ENCODE measurements around the gene EMC1. TPM values are rescaled to one million over a fixed set of nuclear protein-coding genes. Genes with fewer than 3 reads are reported as not detected.

Gene EMC1
- total and polyA plus RNA-seq, 2 donors (not counting 1 experiment from before 2014, with no cell fraction given): 25.8 to 45.5 TPM

- peaks cover 5 to 83% of the 10 kb centered on the region in 2 experiments for H3K36me3 ChIP-seq (replicated peaks in 1 of 2; ENCODE audit: control extremely low read depth in 1 of 2, control insufficient read depth in 1 of 2, extremely low read depth in 1 of 2, insufficient read depth in 2 of 2, low read length in 1 of 2)
- no peaks in the 10 kb centered on the region for H4K20me1 ChIP-seq (ENCODE audit: control insufficient read depth, insufficient read depth, low read length, poor library complexity, severe bottlenecking)
- no peak for DNase-seq
- ChIA-PET CTCF (no interaction called here), POLR2A (no interaction called here)
- H3K27ac Mint-ChIP-seq: no peak overlapping the region
- H3K4me1 ChIP-seq (ENCODE audit: control insufficient read depth in 2 of 2, insufficient read depth in 2 of 2, low read length in 2 of 2): no peaks in the 10 kb centered on the region
- H3K27ac ChIP-seq (ENCODE audit: low read length in 2 of 2): no peak overlapping the region
- no peaks in the 10 kb centered on the region for H3K4me1 Mint-ChIP-seq
- no peak for ATAC-seq (ENCODE audit: low read depth)
- no peaks in the 10 kb centered on the region for H3K27me3 ChIP-seq (replicated peaks in 1 of 4; ENCODE audit: control extremely low read depth in 1 of 4, control insufficient read depth in 3 of 4, insufficient read depth in 4 of 4, low read length in 3 of 4)
- no peaks in the 10 kb centered on the region for H3K9me3 Mint-ChIP-seq (ENCODE audit: insufficient read depth)
- H2AFZ ChIP-seq (ENCODE audit: insufficient read depth, low read depth, low read length, poor library complexity, severe bottlenecking): no peak overlapping the region
- no peak overlapping the region for H3K4me3 Mint-ChIP-seq
- TF ChIP-seq EZH2 (IDR thresholded peaks at IDR 0.05; ENCODE audit: borderline replicate concordance, insufficient read depth, low read depth, low read length, poor library complexity, severe bottlenecking): no peak
- no peak for TF ChIP-seq CTCF (IDR thresholded peaks at IDR 0.05)
- 100% methylated on average over 1 of the region's 6 CpGs for WGBS (ENCODE audit: insufficient coverage)
- H3K27me3 Mint-ChIP-seq: no peaks in the 10 kb centered on the region
- peaks cover 22% of the 10 kb centered on the region for H3K79me2 ChIP-seq (ENCODE audit: control insufficient read depth, insufficient read depth, low read length)
- no peak overlapping the region for H3K9ac ChIP-seq (ENCODE audit: low read length)
- intact Hi-C loops (cut with micrococcal nuclease): no loop called here
- no peak overlapping the region for H3K4me2 ChIP-seq (replicated peaks; ENCODE audit: low read depth, low read length, poor library complexity, severe bottlenecking)
- H3K4me3 ChIP-seq (ENCODE audit: control extremely low read depth in 1 of 5, extremely low read depth in 1 of 5, insufficient read depth in 1 of 5, low read depth in 2 of 5, low read length in 4 of 5): no peak overlapping the region
- no peaks in the 10 kb centered on the region for H3K9me3 ChIP-seq (ENCODE audit: control extremely low read depth in 1 of 3, control insufficient read depth in 2 of 3, insufficient read depth in 1 of 3, low read length in 2 of 3)
These were observed 21.4 kb downstream of the EMC1 start for GRCh38 chr1:19229828-19230325.

GRCh38 chr1:19229229-19229628, 22.1 kb downstream of the EMC1 start:
- no peak overlapping the region for H3K9ac ChIP-seq (ENCODE audit: low read length)
- no peaks in the 10 kb centered on the region for H4K20me1 ChIP-seq (ENCODE audit: control insufficient read depth, insufficient read depth, low read length, poor library complexity, severe bottlenecking)
- no peak overlapping the region for H3K4me3 ChIP-seq (ENCODE audit: control extremely low read depth in 1 of 5, extremely low read depth in 1 of 5, insufficient read depth in 1 of 5, low read depth in 2 of 5, low read length in 4 of 5)
- H3K4me1 ChIP-seq (ENCODE audit: control insufficient read depth in 2 of 2, insufficient read depth in 2 of 2, low read length in 2 of 2): no peaks in the 10 kb centered on the region
- no peaks in the 10 kb centered on the region for H3K27me3 ChIP-seq (replicated peaks in 1 of 4; ENCODE audit: control extremely low read depth in 1 of 4, control insufficient read depth in 3 of 4, insufficient read depth in 4 of 4, low read length in 3 of 4)
- POLR2A ChIA-PET: no interaction called here
- no peak overlapping the region for H3K4me2 ChIP-seq (replicated peaks; ENCODE audit: low read depth, low read length, poor library complexity, severe bottlenecking)
- no peak overlapping the region for H3K4me3 Mint-ChIP-seq
- H3K9me3 ChIP-seq (ENCODE audit: control extremely low read depth in 1 of 3, control insufficient read depth in 2 of 3, insufficient read depth in 1 of 3, low read length in 2 of 3): no peaks in the 10 kb centered on the region
- no peaks in the 10 kb centered on the region for H3K9me3 Mint-ChIP-seq (ENCODE audit: insufficient read depth)
- intact Hi-C loops (cut with micrococcal nuclease): no loop called here
- H3K79me2 ChIP-seq (ENCODE audit: control insufficient read depth, insufficient read depth, low read length): peaks cover 20% of the 10 kb centered on the region
- CTCF ChIA-PET: no interaction called here
- H3K27ac Mint-ChIP-seq: no peak overlapping the region
- DNase-seq (no peak), ATAC-seq (ENCODE audit: low read depth) (no peak)
- no peaks in the 10 kb centered on the region for H3K4me1 Mint-ChIP-seq
- H3K27me3 Mint-ChIP-seq: no peaks in the 10 kb centered on the region
- WGBS (ENCODE audit: insufficient coverage): 100% methylated on average over 3 of the region's 3 CpGs
- peaks cover 5 to 83% of the 10 kb centered on the region in 2 experiments for H3K36me3 ChIP-seq (replicated peaks in 1 of 2; ENCODE audit: control extremely low read depth in 1 of 2, control insufficient read depth in 1 of 2, extremely low read depth in 1 of 2, insufficient read depth in 2 of 2, low read length in 1 of 2)
- TF ChIP-seq CTCF (IDR thresholded peaks at IDR 0.05) (no peak), EZH2 (IDR thresholded peaks at IDR 0.05; ENCODE audit: borderline replicate concordance, insufficient read depth, low read depth, low read length, poor library complexity, severe bottlenecking) (no peak)
- no peak overlapping the region for H2AFZ ChIP-seq (ENCODE audit: insufficient read depth, low read depth, low read length, poor library complexity, severe bottlenecking)
- H3K27ac ChIP-seq (ENCODE audit: low read length in 2 of 2): no peak overlapping the region

Data from B cell (primary cell).